ACC112 (cell line): ENCODE measurements around the gene OSBPL7.
A peak's percentile ranks its signal among the peaks of the same experiment; 100 is the strongest.
"Not testable (repeated sequence)": the region's sequence is repeated elsewhere in the genome, so short reads cannot be mapped to it uniquely, and the experiment has no call there.

Experiments
- H2AFZ ChIP-seq: fragments of 200-600 bp; sonication (generic); one replicate; pipeline ENCODE4 v1.6.0; 2017; ENCODE audit warnings: antibody characterized with exemption, low read length; ENCODE audit not compliant: unreplicated experiment
- H3K27ac ChIP-seq: fragments of 200-600 bp; sonication (generic); 2 replicates; pipeline ENCODE4 v1.5.1; 2014; ENCODE audit warnings: low read depth, mild to moderate bottlenecking, antibody characterized with exemption, low read length, moderate library complexity
- H3K27me3 ChIP-seq: fragments of 200-600 bp; sonication (generic); 2 replicates; pipeline ENCODE4 v1.6.1; 2014; ENCODE audit warnings: mild to moderate bottlenecking, antibody characterized with exemption, low read length, moderate library complexity, mixed read lengths; ENCODE audit not compliant: insufficient read depth
- H3K36me3 ChIP-seq: fragments of 200-600 bp; sonication (generic); 2 replicates; pipeline ENCODE4 v1.6.1; 2016; ENCODE audit warnings: mild to moderate bottlenecking, antibody characterized with exemption, low read length, moderate library complexity, mixed read lengths; ENCODE audit not compliant: insufficient read depth
- H3K4me1 ChIP-seq: fragments of 200-600 bp; sonication (generic); one replicate; pipeline ENCODE4 v1.6.1; 2016; ENCODE audit warnings: low read length, mixed read lengths; ENCODE audit not compliant: insufficient read depth, unreplicated experiment, control insufficient read depth
- H3K4me3 ChIP-seq: fragments of 200-600 bp; sonication (generic); 2 replicates; pipeline ENCODE4 v1.5.1; 2014; ENCODE audit warnings: mild to moderate bottlenecking, low read depth, low read length
- H3K79me2 ChIP-seq: fragments of 200-600 bp; sonication (generic); one replicate; pipeline ENCODE4 v1.6.0; 2016; ENCODE audit warnings: low read length; ENCODE audit not compliant: control insufficient read depth, unreplicated experiment, insufficient read depth

Gene OSBPL7

DNA sequence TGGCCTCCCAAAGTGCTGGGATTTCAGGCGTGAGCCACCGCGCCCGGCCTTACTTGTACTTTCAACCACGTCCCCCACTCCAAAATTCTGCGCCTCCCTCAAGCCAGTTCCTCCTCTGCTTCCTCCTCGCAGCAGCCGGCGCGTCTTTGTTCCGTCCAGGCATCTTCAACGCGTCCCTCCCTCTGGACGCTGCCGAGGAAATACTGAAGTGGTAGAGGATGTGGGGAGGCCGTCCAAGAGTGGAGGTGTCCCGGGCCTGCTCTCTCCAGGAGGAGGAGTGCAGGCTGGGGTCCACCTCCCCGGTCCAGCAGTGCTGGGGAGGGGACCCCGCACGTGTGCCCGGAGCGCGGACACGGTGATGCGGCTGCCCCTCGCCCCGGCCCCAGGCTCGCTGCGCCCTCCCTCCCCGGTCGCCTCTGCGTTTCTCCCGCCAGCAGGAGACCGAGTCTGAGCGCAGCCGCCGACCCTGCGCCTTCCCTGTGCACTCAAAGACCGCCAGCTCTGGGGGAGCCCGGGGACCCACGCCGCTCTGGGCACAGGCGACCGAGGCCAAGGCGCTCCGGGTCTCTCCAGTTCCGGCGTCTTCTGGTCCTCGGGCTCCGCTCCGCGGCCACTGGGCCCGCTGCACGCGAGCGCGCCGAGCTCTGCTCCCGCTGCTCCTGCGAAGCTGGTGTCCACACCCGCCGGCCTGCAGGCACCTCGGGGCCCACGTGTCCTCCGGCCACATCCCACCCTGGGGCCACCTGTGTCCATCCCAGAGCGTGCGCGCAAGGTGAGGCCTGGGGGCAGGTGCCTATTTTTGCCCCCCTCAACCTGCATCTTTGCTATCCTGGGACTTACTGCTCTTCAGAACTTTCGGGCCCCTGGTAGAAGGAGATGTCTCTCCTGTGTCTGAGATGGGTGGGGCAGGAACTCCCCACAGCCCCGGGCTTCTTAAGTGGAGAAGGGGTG lies 31.7 kb downstream of the OSBPL7 start:
- Histone ChIP-seq H3K27me3 (peaks cover 95% of the 10 kb centered on the region), H3K27ac (no peak overlapping the region), H3K4me3 (peak overlapping the region; percentile 62), H2AFZ (peak overlapping the region; percentile 47), H3K4me1 (no peaks in the 10 kb centered on the region), H3K36me3 (no peaks in the 10 kb centered on the region), H3K79me2 (no peaks in the 10 kb centered on the region)

DNA sequence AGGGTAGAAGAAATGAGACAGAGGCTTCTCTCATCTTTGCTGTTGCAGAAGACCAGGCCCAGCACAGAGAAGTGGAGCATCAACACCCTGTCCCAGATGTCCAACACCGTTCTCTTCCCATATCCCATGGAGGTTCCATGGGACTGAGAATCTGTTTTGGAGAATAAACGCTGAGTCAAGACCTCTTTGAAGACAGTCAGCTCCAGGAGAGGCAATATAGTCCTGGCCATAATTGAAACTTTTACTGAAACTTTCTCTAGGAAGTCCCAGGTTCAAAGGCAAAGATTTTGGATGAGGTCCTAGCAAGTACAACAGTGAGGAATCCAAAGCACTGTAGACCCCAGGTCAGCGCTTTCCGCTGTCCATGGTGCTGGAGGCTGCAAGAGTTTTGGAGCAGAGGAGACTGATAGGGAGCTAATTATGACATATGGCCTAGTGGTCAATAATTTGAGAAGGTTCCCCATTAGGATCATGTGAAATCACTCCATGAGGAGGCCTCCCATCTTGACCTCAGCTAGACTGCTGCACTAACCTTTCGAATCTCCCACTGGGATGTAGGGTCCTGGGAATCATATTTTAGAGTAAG lies 36.0 kb downstream of the OSBPL7 start:
- Histone ChIP-seq H3K4me3 (no peak overlapping the region), H3K27ac (no peak overlapping the region), H3K79me2 (no peaks in the 10 kb centered on the region), H3K36me3 (no peaks in the 10 kb centered on the region), H2AFZ (no peak overlapping the region), H3K27me3 (peaks cover 95% of the 10 kb centered on the region), H3K4me1 (no peaks in the 10 kb centered on the region)

DNA sequence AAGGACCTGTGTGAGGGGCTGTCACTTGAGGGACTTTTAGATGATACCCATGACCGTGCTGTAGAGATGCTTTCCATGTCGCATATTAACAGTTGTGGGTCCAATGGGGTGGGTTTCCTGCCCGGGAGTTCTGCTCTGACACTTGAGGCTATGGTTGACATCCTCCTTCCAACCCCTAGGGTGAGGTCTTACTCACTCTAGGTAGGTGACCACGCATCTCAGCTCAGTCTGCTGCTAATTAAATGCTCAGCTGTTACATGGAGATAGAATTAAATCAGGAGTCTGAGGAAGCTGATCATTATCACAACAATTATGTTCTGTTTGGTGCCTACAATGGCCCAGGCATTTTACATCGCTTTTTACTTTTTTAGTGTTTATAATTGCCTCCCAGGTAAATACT lies 40.2 kb downstream of the OSBPL7 start:
- Histone ChIP-seq H3K27me3 (peaks cover 94% of the 10 kb centered on the region), H3K4me3 (no peak overlapping the region), H3K36me3 (no peaks in the 10 kb centered on the region), H3K27ac (no peak overlapping the region), H2AFZ (no peak overlapping the region), H3K4me1 (no peaks in the 10 kb centered on the region), H3K79me2 (no peaks in the 10 kb centered on the region)

DNA sequence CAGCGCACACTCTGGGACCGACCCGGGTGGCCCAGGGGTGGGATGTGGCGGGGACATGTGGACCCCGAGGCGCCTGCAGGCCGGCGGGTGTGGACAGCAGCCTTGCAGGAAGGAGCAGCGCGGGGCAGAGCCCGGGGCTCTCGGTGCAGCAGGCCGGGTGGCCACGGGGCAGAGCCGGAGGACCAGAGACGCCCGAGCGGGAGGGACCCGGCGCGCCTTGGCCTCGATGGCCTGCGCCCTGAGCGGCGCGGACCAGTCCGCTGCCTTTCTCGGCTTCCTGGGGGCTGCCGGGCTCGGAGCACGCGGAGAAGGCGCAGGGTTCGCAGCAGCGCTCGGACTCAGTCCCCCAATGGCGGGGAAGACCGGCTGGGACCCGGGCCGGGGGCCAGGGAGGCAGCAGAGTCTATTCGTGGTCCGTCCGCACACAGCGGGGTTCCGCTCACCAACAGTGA lies 43.4 kb downstream of the OSBPL7 start:
- Histone ChIP-seq H3K4me1 (peaks cover 10% of the 10 kb centered on the region), H3K4me3 (no peak overlapping the region), H2AFZ (no peak overlapping the region), H3K27ac (no peak overlapping the region), H3K27me3 (peaks cover 78% of the 10 kb centered on the region), H3K36me3 (no peaks in the 10 kb centered on the region), H3K79me2 (no peaks in the 10 kb centered on the region)

DNA sequence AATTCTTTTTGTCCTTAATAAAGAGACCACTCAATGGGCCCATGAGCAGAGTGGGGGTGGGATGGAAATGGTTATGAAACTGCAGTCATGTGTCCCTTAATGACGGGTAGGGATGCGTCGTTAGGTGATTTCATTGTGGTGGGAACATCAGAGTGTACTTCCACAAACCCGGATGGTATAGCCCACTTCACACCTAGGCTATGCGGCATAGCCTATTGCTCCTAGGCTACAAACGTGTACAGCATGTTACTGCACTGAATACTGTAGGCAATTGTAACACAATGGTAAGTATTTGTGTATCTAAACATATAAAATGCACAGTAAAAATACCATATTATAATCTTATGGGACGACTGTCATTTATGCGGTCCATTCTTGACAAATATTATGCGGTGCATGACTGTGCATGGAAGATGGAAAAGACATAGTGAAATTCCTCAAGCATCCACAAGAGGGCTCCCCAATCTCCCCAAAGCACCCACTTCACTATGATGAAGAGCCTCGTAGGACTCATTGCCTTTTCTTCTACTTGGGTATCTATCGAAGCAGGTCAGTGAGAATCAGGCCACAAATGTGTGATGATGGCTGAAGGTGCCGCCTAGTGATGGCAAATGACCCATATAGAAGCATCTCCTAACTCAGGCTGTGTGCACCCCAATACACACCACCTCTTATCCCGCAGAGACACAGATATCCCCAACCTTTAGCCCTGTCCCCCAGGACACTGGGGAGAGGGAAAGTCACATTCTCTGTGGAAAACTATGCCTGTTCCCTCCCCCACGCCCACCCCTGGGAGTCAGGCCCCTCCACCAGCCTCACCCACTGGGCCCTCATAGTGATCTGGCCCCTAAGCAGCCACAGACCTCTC lies 45.0 kb downstream of the OSBPL7 start:
- no peak overlapping the region for H2AFZ ChIP-seq
- H3K27me3 ChIP-seq = peaks cover 69% of the 10 kb centered on the region
- H3K4me1 ChIP-seq = peaks cover 10% of the 10 kb centered on the region
- H3K79me2 ChIP-seq = no peaks in the 10 kb centered on the region
- H3K27ac ChIP-seq = no peak overlapping the region
- no peaks in the 10 kb centered on the region for H3K36me3 ChIP-seq
- H3K4me3 ChIP-seq = no peak overlapping the region

DNA sequence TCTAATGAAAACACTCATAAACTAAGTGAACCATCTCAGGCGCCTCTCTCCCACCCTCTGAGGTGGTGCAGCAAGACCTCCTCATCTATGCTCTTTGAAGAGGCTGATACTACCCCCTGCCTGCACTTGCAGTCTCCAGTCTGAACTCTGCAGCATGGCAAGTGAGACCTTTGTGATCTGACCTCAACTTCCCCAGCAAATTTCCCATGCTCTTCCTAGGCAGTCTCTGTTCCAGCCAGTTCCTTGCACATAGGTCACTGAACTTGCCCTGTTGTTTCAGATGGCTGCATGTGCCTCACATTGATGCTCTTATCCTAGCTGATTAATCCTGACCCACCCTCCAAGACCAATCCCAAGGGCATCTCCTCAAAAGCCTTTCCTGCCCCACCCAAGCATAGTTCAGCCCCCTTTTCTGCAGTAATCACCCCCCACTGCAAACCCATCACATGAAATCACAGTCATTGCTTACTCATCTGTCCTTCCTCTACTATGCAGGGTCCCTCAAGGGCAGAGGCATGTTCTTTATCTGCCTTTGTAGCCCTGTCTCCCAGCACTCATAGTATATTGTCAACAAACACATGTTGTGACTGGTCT lies 46.5 kb downstream of the OSBPL7 start:
- Histone ChIP-seq H3K4me1 (peaks cover 10% of the 10 kb centered on the region), H3K27me3 (peaks cover 57% of the 10 kb centered on the region), H3K27ac (no peak overlapping the region), H3K79me2 (no peaks in the 10 kb centered on the region), H3K36me3 (no peaks in the 10 kb centered on the region), H3K4me3 (no peak overlapping the region), H2AFZ (no peak overlapping the region)

DNA sequence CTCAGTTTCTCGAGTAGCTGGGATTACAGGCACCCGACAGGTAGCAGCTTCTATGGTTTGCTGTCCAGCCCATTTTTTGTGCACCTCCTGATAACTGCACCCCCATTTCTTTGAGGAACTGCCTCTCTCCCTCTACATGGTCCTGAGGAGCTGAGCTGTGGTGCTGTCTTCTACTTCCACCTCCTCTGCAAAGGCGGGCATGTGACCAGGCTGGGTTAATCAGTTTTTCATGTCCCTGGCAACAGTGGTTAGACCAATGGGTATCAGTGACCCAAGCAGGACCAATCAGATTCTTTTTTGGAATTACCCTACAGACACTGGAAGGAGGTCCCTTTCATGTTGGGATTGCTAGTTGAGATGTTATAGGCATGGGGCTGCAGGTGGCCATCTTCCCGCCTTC lies 47.3 kb downstream of the OSBPL7 start:
- no peak overlapping the region for H3K4me3 ChIP-seq
- no peak overlapping the region for H2AFZ ChIP-seq
- peaks cover 57% of the 10 kb centered on the region for H3K27me3 ChIP-seq
- H3K27ac ChIP-seq = no peak overlapping the region
- no peaks in the 10 kb centered on the region for H3K79me2 ChIP-seq
- H3K4me1 ChIP-seq = peaks cover 10% of the 10 kb centered on the region
- H3K36me3 ChIP-seq = no peaks in the 10 kb centered on the region

DNA sequence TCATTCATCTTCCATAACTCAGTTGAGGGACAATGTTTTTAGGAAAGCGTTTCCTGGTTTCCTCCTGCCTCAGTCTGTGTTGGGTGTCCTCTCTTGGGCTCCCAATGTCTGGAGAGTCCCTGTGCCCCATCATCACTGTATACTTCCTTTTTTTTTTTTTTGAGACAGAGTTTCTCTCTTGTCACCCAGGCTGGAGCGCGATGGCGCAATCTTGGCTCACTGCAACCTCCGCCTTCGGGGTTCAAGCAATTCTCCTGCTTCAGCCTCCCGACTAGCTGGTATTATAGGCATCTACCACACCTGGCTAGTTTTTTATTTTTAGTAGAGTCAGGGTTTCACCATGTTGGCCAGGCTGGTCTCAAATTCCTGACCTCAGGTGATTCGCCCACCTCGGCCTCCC lies 47.9 kb downstream of the OSBPL7 start:
- H3K27ac ChIP-seq, H3K4me1 ChIP-seq, H2AFZ ChIP-seq, H3K4me3 ChIP-seq, H3K36me3 ChIP-seq, H3K79me2 ChIP-seq: not testable (repeated sequence)
- peaks cover 58% of the 10 kb centered on the region for H3K27me3 ChIP-seq

DNA sequence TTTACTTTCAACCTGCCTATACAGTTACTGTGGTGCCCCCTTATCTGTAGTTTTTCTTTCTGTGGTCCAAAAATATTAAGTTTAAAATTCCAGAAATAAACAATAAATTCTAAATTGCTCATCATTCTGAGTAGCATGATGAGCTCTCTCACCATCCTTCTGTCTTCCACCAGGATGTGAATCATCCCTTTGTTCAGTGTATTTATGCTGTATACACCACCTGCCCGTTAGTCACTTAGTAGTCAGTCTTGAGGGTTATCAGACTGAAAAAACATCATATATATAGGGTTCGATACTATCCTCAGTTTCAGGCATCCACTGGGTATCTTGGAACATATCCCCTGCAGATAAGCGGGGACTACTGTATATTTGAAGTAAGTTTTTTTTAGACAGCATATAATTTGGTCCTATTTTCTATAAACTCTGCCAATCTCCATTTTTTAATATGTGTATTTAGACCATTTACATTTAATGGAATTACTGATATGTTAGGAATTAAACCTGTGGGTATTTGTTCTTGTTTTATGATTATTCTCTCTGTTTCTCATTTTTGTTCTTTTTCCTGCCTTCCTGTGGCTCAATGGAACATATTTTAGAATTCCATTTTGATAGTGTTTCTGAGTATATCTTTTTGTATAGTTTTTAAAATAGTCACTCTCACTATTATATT lies 57.5 kb downstream of the OSBPL7 start:
- Histone ChIP-seq H2AFZ (no peak overlapping the region), H3K27me3 (peaks cover 42% of the 10 kb centered on the region), H3K4me1 (no peaks in the 10 kb centered on the region), H3K4me3 (no peak overlapping the region), H3K79me2 (no peaks in the 10 kb centered on the region), H3K36me3 (no peaks in the 10 kb centered on the region), H3K27ac (no peak overlapping the region)

DNA sequence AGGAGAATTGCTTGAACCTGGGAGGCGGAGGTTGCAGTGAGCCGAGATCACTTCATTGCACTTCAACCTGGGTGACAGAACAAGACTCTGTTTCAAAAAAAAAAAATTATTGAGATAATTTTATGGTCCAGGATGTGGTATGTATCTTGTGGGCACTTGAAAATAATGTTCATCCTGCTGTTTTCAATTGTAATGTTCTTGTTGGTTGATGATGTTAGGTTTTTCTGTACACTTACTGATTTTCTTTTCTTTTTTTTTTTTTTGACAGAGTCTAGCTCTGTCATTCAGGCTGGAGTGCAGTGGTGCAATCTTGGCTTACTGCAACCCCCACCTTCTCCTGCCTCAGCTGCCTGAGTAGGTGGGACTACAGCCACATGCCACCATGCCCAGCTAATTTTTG lies 58.9 kb downstream of the OSBPL7 start:
- Histone ChIP-seq H3K79me2 (no peaks in the 10 kb centered on the region), H2AFZ (no peak overlapping the region), H3K4me1 (no peaks in the 10 kb centered on the region), H3K27ac (no peak overlapping the region), H3K36me3 (no peaks in the 10 kb centered on the region), H3K27me3 (peaks cover 48% of the 10 kb centered on the region), H3K4me3 (no peak overlapping the region)
